Ovary (tissue), 3 donors: ENCODE measurements around the gene SLC25A28.

ENCODE experiments used
- CTCF ChIP-seq, 3 donors: fragments of 450-650 bp in 2 of 3; fragments of 200-600 bp in 1 of 3; IDR thresholded peaks; one replicate each; pipeline versions ENCODE4 v1.5.1 to v1.8.0; 2016 to 2022; ENCODE audit warnings: antibody characterized with exemption in 3 of 3, mild to moderate bottlenecking in 1 of 3
- POLR2A ChIP-seq: fragments of 450-650 bp; IDR thresholded peaks from one replicate; pipeline ENCODE4 v1.6.1; 2017; ENCODE audit warnings: antibody characterized with exemption, mild to moderate bottlenecking, moderate library complexity
- donor health status: DM: no; HTN: no; CAD: no.

DNA sequence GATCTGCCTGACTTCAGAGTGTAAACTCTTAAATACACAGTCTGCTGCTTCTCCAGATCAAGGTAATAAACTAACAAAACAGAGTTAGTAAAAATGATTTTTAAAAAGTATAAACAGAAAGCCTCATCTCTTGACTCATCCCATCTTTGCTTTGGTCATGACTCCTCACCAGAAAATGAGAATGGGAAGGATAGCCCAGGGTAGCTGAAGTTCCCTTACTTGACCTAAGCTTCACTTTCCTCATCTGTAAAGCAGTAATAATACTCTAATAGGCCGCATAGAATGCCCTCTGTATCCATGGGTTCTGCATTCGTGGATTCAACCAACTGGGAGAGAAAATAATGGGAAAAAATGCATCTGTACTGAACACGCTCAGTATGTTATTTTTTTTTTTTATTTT, 11.3 kb upstream of the SLC25A28 start:
- TF ChIP-seq POLR2A, result no peak
- no peak for TF ChIP-seq CTCF (IDR thresholded peaks at IDR 0.05)
